Fibroblast of lung (primary cell): ENCODE results near the gene HAVCR1.

Experiments used
- CTCF ChIP-seq, 2 donors: IDR thresholded peaks in 1 of 2; conservative IDR thresholded peaks in 1 of 2; 1 replicate in 1 of 2; 2 replicates in 1 of 2; pipeline ENCODE4 v1.5.1; 2011 to 2012; ENCODE audit warnings: low read length in 2 of 2, control low read depth in 1 of 2, inconsistent platforms in 1 of 2, low read depth in 1 of 2, mild to moderate bottlenecking in 1 of 2
- EZH2 ChIP-seq: IDR thresholded peaks from 2 replicates; pipeline ENCODE4 v1.5.1; 2012; ENCODE audit warnings: low read length, control low read depth, mild to moderate bottlenecking; ENCODE audit errors: missing control alignments

- TF ChIP-seq CTCF (conservative IDR thresholded peaks at IDR 0.05 in 1 of 2, IDR thresholded peaks at IDR 0.05 in 1 of 2; ENCODE audit: low read depth in 1 of 2, low read length in 2 of 2) (no peak), EZH2 (no peak)
Observed at GRCh38 chr5:157024208-157024959, 34.5 kb downstream of the HAVCR1 start.
